Kidney capillary endothelial cell (primary cell): ENCODE measurements around the gene RAD17.

Experiments used
- DNase-seq: peaks from one replicate; pipeline ENCODE4 v3.0.0-alpha.2; 2018; ENCODE audit warnings: low spot score

The RAD17 gene

GRCh38 chr5:69462170-69462569 is 92.6 kb downstream of the RAD17 start:
- DNase-seq, result no peak
